ENCODE data around the gene LGR6.

GRCh38 chr1:202283379-202283844 is 89.8 kb downstream of the LGR6 start:
- TF ChIP-seq REST (IDR thresholded peaks at IDR 0.05; ENCODE audit: insufficient read depth in 1 of 2, low read depth in 2 of 2, low read length in 2 of 2) (no peak), FOXP2 (optimal IDR thresholded peaks at IDR 0.05; ENCODE audit: borderline replicate concordance, extremely low read depth, extremely low read length, insufficient read depth) (no peak), POLR2AphosphoS5 (IDR thresholded peaks at IDR 0.05; ENCODE audit: low read depth, low read length) (no peak), SIN3A (IDR thresholded peaks at IDR 0.05; ENCODE audit: borderline replicate concordance, insufficient read depth, low read length) (no peak), TAF1 (IDR thresholded peaks at IDR 0.05; ENCODE audit: borderline replicate concordance, insufficient read depth, low read length) (no peak)

Data from PFSK-1 (cell line).